Nephron (organoid): ENCODE results near the gene ADSL.

ENCODE experiments used
- H3K27ac Mint-ChIP-seq, 3 experiments: 2 replicates each; pipeline ENCODE4 v1.8.0; 2020; ENCODE audit warnings: mixed read lengths in 3 of 3, mild to moderate bottlenecking in 2 of 3, moderate library complexity in 1 of 3
- H3K27me3 Mint-ChIP-seq: 2 replicates; pipeline ENCODE4 v1.8.0; 2021; ENCODE audit warnings: low read depth, mild to moderate bottlenecking, moderate library complexity, mixed read lengths
- H3K36me3 Mint-ChIP-seq: 2 replicates; pipeline ENCODE4 v1.8.0; 2020; ENCODE audit warnings: low read depth, mixed read lengths
- H3K4me1 Mint-ChIP-seq: 2 replicates; pipeline ENCODE4 v1.8.0; 2020; ENCODE audit warnings: mixed read lengths
- H3K4me3 Mint-ChIP-seq, 3 experiments: 2 replicates each; pipeline ENCODE4 v1.8.0; 2020; ENCODE audit warnings: mild to moderate bottlenecking in 3 of 3, mixed read lengths in 3 of 3, moderate library complexity in 2 of 3
- H3K9me3 Mint-ChIP-seq: 2 replicates; pipeline ENCODE4 v1.8.0; 2020; ENCODE audit warnings: mixed read lengths
- TF ChIP-seq, protein P1 (sequence below), 3 experiments: fragments of 200-600 bp; sonication (generic); IDR thresholded peaks; one replicate each; pipeline ENCODE4 v1.5.0; 2021; ENCODE audit warnings: antibody characterized with exemption in 3 of 3; ENCODE audit not compliant: unreplicated experiment in 3 of 3

The ADSL gene

DNA sequence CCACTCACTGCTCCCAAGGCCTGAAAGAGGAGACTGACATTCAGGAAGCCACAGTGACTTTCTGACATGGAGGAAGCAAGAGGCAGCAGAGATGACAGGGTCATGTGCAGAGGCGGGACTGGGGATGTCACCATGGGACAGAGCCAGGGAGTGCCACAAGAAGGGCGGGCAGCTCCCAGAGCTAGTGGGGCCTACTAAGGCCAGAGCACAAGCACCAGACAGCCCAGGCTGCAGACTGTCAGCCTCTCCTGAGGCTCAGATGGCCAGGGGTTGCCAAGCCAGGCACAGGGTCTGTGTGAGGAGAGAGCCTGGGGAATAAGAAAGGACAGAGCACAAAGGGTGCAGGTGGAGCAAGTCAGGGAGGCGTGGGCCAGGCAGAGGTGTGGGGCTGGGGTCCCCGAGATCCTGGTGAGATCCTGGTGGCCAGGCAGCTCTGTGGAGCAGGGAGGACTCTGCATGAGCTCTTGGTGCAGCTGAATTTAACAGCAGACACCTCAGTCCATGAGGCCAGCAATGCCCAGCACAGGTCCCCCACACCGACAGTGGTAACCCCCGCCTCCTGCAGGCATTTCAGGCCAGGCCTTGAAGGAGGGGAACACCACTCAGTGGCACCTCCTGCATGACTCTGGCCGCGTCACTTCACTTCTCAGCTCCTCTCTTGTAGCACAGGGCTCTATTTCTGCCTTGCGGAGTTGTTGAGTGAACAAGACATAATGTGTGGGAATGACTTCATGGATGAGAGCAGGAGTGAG is 76.4 kb downstream of the ADSL start:
- H3K9me3 Mint-ChIP-seq, result no peaks in the 10 kb centered on the region
- H3K4me3 Mint-ChIP-seq, result no peak overlapping the region
- H3K27ac Mint-ChIP-seq, result peak overlapping the region in 2 of 3 experiments; percentile 10 to 32
- peaks cover 24% of the 10 kb centered on the region for H3K36me3 Mint-ChIP-seq
- H3K4me1 Mint-ChIP-seq, result peaks cover 45% of the 10 kb centered on the region
- TF ChIP-seq, protein P1, sequence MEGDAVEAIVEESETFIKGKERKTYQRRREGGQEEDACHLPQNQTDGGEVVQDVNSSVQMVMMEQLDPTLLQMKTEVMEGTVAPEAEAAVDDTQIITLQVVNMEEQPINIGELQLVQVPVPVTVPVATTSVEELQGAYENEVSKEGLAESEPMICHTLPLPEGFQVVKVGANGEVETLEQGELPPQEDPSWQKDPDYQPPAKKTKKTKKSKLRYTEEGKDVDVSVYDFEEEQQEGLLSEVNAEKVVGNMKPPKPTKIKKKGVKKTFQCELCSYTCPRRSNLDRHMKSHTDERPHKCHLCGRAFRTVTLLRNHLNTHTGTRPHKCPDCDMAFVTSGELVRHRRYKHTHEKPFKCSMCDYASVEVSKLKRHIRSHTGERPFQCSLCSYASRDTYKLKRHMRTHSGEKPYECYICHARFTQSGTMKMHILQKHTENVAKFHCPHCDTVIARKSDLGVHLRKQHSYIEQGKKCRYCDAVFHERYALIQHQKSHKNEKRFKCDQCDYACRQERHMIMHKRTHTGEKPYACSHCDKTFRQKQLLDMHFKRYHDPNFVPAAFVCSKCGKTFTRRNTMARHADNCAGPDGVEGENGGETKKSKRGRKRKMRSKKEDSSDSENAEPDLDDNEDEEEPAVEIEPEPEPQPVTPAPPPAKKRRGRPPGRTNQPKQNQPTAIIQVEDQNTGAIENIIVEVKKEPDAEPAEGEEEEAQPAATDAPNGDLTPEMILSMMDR (IDR thresholded peaks at IDR 0.05; ENCODE audit: unreplicated experiment in 3 of 3), result no peak
- H3K27me3 Mint-ChIP-seq, result no peaks in the 10 kb centered on the region

DNA sequence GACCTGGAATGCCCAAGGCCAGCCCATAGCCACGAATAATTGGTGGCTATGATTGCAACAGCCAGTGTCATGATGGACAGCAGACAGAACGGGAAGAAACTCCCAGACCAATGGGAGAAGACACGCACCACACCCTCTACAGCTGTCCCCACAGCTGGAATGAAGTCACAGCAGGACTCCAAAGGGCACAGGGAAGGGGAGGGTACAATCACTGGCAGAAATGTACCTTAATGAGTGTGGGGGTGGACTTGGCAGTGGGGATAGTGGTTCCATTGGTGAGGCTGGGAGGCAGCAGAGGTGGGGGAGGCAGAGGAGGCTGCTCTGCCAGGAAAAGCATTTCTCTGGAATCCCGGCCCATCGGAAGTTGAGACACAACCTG is 77.0 kb downstream of the ADSL start:
- H3K9me3 Mint-ChIP-seq, result no peaks in the 10 kb centered on the region
- TF ChIP-seq, protein P1 (IDR thresholded peaks at IDR 0.05; ENCODE audit: unreplicated experiment in 3 of 3), result no peak
- H3K27ac Mint-ChIP-seq, result peak overlapping the region in 2 of 3 experiments; percentile 10 to 32
- peaks cover 24% of the 10 kb centered on the region for H3K36me3 Mint-ChIP-seq
- H3K4me1 Mint-ChIP-seq, result peaks cover 45% of the 10 kb centered on the region
- H3K27me3 Mint-ChIP-seq, result no peaks in the 10 kb centered on the region
- no peak overlapping the region for H3K4me3 Mint-ChIP-seq

DNA sequence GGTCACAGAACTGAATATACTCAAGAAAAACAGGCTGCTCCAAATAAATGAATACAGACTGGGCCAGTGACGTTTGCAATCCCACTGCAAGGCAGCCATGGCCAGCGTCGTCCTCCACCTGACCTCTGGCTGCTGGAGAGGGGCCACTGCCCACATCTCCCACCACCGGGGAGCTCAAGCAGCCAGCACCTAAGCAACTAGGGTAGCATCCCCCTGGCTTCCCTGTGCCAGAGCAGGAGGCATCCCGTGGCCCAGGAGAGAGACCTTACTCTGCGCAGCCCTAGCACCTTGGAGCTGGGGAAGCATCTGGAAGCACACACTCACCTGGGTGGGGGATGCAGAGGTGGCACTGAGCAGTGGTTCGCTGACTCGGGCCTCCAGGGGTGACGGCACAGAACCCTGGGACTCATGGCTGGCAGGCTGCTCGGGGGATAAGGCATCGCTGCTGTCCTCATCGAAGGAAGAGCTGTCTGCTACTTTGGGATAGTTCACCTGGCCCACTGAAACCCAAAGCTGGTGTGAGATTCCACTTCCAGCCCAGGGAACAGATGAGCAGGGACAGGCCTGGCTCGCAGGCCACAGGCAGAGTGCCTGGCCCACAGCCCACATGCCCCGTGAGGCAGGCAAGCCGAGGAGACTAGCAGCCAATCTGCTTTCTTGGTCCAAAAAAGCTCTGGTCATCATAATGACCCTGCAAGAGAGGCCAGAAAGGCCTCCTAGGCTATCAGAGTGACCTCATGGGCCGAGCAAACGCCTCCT is 77.8 kb downstream of the ADSL start:
- Mint-ChIP-seq H3K4me3 (no peak overlapping the region), H3K9me3 (no peaks in the 10 kb centered on the region), H3K36me3 (peaks cover 30% of the 10 kb centered on the region), H3K27me3 (no peaks in the 10 kb centered on the region), H3K27ac (no peak overlapping the region), H3K4me1 (peaks cover 51% of the 10 kb centered on the region)
- TF ChIP-seq, protein P1 (IDR thresholded peaks at IDR 0.05; ENCODE audit: unreplicated experiment in 3 of 3), result no peak

DNA sequence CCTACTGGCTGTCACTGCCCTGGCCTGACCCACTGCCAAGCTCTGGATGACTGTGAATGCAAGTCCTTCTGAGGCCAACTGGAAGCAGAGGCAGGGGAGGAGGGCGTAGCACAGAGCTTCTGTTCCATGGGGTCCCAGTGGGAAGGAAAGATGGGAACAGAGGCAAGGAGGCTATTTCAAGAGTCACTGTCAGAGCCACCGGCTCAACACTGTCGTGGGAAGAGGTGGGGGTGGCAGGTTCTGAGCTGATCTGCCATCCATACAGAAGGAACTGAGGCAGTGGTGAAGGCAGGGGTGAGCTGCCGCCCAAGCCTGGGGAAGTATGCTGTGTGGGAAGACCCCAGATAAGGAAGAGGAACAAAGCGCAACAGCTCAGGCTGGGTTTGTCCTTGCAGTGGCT is 78.8 kb downstream of the ADSL start:
- Mint-ChIP-seq H3K4me3 (no peak overlapping the region), H3K27me3 (no peaks in the 10 kb centered on the region), H3K9me3 (no peaks in the 10 kb centered on the region), H3K36me3 (peaks cover 40% of the 10 kb centered on the region), H3K27ac (no peak overlapping the region), H3K4me1 (peaks cover 52% of the 10 kb centered on the region)
- TF ChIP-seq, protein P1 (IDR thresholded peaks at IDR 0.05; ENCODE audit: unreplicated experiment in 3 of 3), result no peak

DNA sequence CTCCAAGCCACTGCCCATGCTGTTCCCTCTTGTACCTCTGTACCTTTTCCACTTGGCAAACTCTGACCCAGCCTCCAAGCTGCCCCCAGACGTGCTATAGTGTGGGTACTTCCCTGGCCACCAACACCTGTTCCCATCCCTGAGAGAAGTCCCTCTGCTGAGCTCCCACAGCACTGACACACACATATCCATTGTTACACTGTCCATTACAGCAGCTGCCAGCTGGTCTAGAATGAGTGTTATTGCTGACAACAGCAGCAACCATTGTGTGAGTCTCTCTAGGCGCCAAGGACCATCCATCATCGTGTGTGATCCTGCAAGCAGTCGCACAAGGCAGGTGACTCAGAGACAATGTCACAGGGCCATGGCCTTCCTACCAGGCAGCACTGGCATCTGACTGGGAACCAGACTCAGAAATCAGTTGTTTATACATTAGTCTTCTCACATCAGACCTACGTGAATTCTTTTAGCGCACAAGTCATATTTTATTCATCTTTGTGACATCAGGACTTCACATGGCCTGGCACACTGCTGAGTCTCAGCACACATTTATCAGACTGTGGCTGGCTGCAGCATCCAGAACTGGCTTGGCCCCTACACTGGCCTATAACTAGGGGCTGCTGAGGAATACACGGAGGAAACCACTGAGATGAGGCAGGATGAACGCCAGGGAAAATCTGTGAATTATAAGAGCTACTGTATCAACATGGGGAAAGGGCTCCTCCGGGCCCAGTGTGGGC is 80.5 kb downstream of the ADSL start:
- no peaks in the 10 kb centered on the region for H3K9me3 Mint-ChIP-seq
- peaks cover 41% of the 10 kb centered on the region for H3K36me3 Mint-ChIP-seq
- peak overlapping the region; percentile 56 to 76 (median 75) for H3K27ac Mint-ChIP-seq
- TF ChIP-seq, protein P1 (IDR thresholded peaks at IDR 0.05; ENCODE audit: unreplicated experiment in 3 of 3), result no peak
- no peak overlapping the region for H3K4me3 Mint-ChIP-seq
- H3K27me3 Mint-ChIP-seq, result no peaks in the 10 kb centered on the region
- H3K4me1 Mint-ChIP-seq, result peaks cover 51% of the 10 kb centered on the region
